H1 (cell line): ENCODE data around the gene SRP9. TPM values are rescaled to one million over a fixed set of nuclear protein-coding genes. Genes with fewer than 3 reads are reported as not detected.

Experiments used
- CTCF ChIA-PET: fragments of 300-600 bp; sonication (Branson Sonifier 250); formaldehyde crosslinking; loops from one replicate; lab custom pipeline; 2021; ENCODE audit not compliant: partially characterized antibody; lab: Charles Lee
- POLR2A ChIA-PET: fragments of 300-600 bp; sonication (Branson Sonifier 250); formaldehyde crosslinking; loops from one replicate; lab custom pipeline; 2021; ENCODE audit warnings: inconsistent platforms; ENCODE audit not compliant: partially characterized antibody; lab: Charles Lee
- DNase-seq, 2 experiments: peaks; one replicate each; pipeline versions ENCODE4 v3.0.0 to v3.0.0-alpha.2; 2010 to 2022; ENCODE audit warnings: low spot score in 2 of 2, low read depth in 1 of 2, mixed read lengths in 1 of 2
- FAIRE-seq: peaks from 2 replicates; lab custom pipeline; 2011; peaks lifted over from hg19 to GRCh38; lab: Jason Lieb, UNC
- H2AFZ ChIP-seq: 2 replicates; pipeline ENCODE4 v1.8.1; 2012; ENCODE audit warnings: low read length, inconsistent platforms
- H2AK5ac ChIP-seq: 2 replicates; pipeline ENCODE4 v1.6.1; 2013; ENCODE audit warnings: low read depth, low read length
- H2BK120ac ChIP-seq: replicated peaks from 2 replicates; pipeline ENCODE3; 2013; ENCODE audit warnings: low read depth, low read length, inconsistent platforms
- H2BK12ac ChIP-seq: 2 replicates; pipeline ENCODE4 v1.6.1; 2013; ENCODE audit warnings: low read depth, low read length
- H2BK15ac ChIP-seq: 2 replicates; pipeline ENCODE4 v1.6.1; 2013; ENCODE audit warnings: low read length
- H2BK20ac ChIP-seq: 2 replicates; pipeline ENCODE4 v1.6.1; 2013; ENCODE audit warnings: low read length
- H2BK5ac ChIP-seq: 2 replicates; pipeline ENCODE4 v1.6.1; 2013; ENCODE audit warnings: low read depth, low read length
- H3K14ac ChIP-seq: 2 replicates; pipeline ENCODE4 v1.6.1; 2013; ENCODE audit warnings: inconsistent platforms; ENCODE audit not compliant: insufficient read length
- H3K18ac ChIP-seq: 2 replicates; pipeline ENCODE4 v1.6.1; 2013; ENCODE audit warnings: low read length; ENCODE audit errors: extremely low read depth
- H3K23ac ChIP-seq: 2 replicates; pipeline ENCODE4 v1.6.1; 2013; ENCODE audit warnings: inconsistent platforms; ENCODE audit not compliant: insufficient read length
- H3K23me2 ChIP-seq: 2 replicates; pipeline ENCODE4 v1.6.1; 2013; ENCODE audit warnings: low read depth, low read length
- H3K27ac ChIP-seq: 2 replicates; pipeline ENCODE4 v1.6.1; 2011; ENCODE audit warnings: low read depth, low read length, inconsistent platforms
- H3K27me3 ChIP-seq, 4 experiments: replicated peaks in 1 of 4; 1 replicate in 1 of 4; 2 replicates in 3 of 4; pipeline versions ENCODE4 v1.6.1 to v1.8.1; 2011 to 2013; ENCODE audit warnings: low read length in 3 of 4, mild to moderate bottlenecking in 3 of 4, inconsistent platforms in 2 of 4, mixed read lengths in 2 of 4, moderate library complexity in 1 of 4; ENCODE audit not compliant: control insufficient read depth in 3 of 4, insufficient read depth in 3 of 4; ENCODE audit errors: extremely low read depth in 1 of 4
- H3K36me3 ChIP-seq, 4 experiments: 2 replicates each; pipeline versions ENCODE4 v1.6.1 to v1.8.1; 2011 to 2013; ENCODE audit warnings: mild to moderate bottlenecking in 4 of 4, low read length in 3 of 4, moderate library complexity in 2 of 4, control low read depth in 1 of 4, inconsistent platforms in 1 of 4; ENCODE audit not compliant: insufficient read depth in 4 of 4, control insufficient read depth in 2 of 4
- H3K4ac ChIP-seq: replicated peaks from 2 replicates; pipeline ENCODE3; 2013; ENCODE audit warnings: low read length, low read depth, mixed read lengths, inconsistent platforms; ENCODE audit not compliant: insufficient read length
- H3K4me1 ChIP-seq, 4 experiments: replicated peaks in 1 of 4; 1 replicate in 1 of 4; 2 replicates in 3 of 4; pipeline versions ENCODE4 v1.6.1 to v1.8.1; 2011 to 2013; ENCODE audit warnings: low read length in 3 of 4, inconsistent platforms in 2 of 4, mixed read lengths in 1 of 4; ENCODE audit not compliant: insufficient read depth in 4 of 4, control insufficient read depth in 3 of 4
- H3K4me2 ChIP-seq, 2 experiments: 2 replicates each; pipeline versions ENCODE4 v1.6.1 to v1.8.1; 2011 to 2013; ENCODE audit warnings: low read depth in 2 of 2, low read length in 2 of 2, control low read depth in 1 of 2, inconsistent platforms in 1 of 2, mild to moderate bottlenecking in 1 of 2; ENCODE audit not compliant: insufficient read depth in 1 of 2
- H3K4me3 ChIP-seq, 4 experiments: fragments of 200-600, 300-600 bp in 1 of 4; sonication (generic), shearing (Covaris generic), sonication (Bioruptor Twin) in 1 of 4; 2 replicates each; pipeline versions ENCODE4 v1.5.1 to v1.8.1; 2011 to 2016; ENCODE audit warnings: low read length in 4 of 4, low read depth in 3 of 4, control low read depth in 2 of 4, inconsistent platforms in 2 of 4, mild to moderate bottlenecking in 2 of 4, mixed read lengths in 1 of 4, moderate library complexity in 1 of 4; ENCODE audit not compliant: insufficient read depth in 2 of 4; ENCODE audit errors: extremely low read depth in 1 of 4
- H3K56ac ChIP-seq: replicated peaks from 2 replicates; pipeline ENCODE3; 2013; ENCODE audit warnings: low read depth, mild to moderate bottlenecking, mixed read lengths, low read length, inconsistent platforms; ENCODE audit not compliant: insufficient read length
- H3K79me1 ChIP-seq: 2 replicates; pipeline ENCODE4 v1.6.1; 2013; ENCODE audit warnings: low read depth, low read length, control low read depth
- H3K79me2 ChIP-seq, 2 experiments: 2 replicates each; pipeline versions ENCODE4 v1.6.1 to v1.8.1; 2012 to 2013; ENCODE audit warnings: low read length in 2 of 2, mild to moderate bottlenecking in 2 of 2, inconsistent platforms in 1 of 2; ENCODE audit not compliant: insufficient read depth in 2 of 2, control insufficient read depth in 1 of 2
- H3K9ac ChIP-seq, 4 experiments: replicated peaks in 1 of 4; 1 replicate in 1 of 4; 2 replicates in 3 of 4; pipeline versions ENCODE4 v1.6.1 to v1.8.1; 2011 to 2013; ENCODE audit warnings: low read depth in 3 of 4, low read length in 3 of 4, control low read depth in 2 of 4, mild to moderate bottlenecking in 2 of 4, moderate library complexity in 2 of 4, inconsistent platforms in 1 of 4; ENCODE audit errors: extremely low read depth in 1 of 4
- H3K9me3 ChIP-seq, 2 experiments: 2 replicates each; pipeline versions ENCODE4 v1.6.1 to v1.8.1; 2012 to 2013; ENCODE audit warnings: mild to moderate bottlenecking in 2 of 2, moderate library complexity in 2 of 2, control low read depth in 1 of 2, inconsistent platforms in 1 of 2, low read depth in 1 of 2, low read length in 1 of 2, mixed read lengths in 1 of 2; ENCODE audit not compliant: insufficient read depth in 2 of 2
- H4K20me1 ChIP-seq, 2 experiments: replicated peaks in 1 of 2; 2 replicates each; pipeline versions ENCODE3 to v1.8.1; 2011 to 2013; ENCODE audit warnings: inconsistent platforms in 2 of 2, low read length in 2 of 2, mild to moderate bottlenecking in 1 of 2; ENCODE audit not compliant: insufficient read depth in 2 of 2, control insufficient read depth in 1 of 2
- H4K5ac ChIP-seq: 2 replicates; pipeline ENCODE4 v1.6.1; 2013; ENCODE audit warnings: low read length, low read depth, mixed read lengths, inconsistent platforms; ENCODE audit not compliant: insufficient read length
- H4K8ac ChIP-seq: 2 replicates; pipeline ENCODE4 v1.8.0; 2013; ENCODE audit warnings: mild to moderate bottlenecking, moderate library complexity, low read length, inconsistent platforms; ENCODE audit not compliant: insufficient read depth; ENCODE audit errors: extremely low read depth
- H4K91ac ChIP-seq: replicated peaks from 2 replicates; pipeline ENCODE3; 2013; ENCODE audit warnings: low read length, mixed read lengths, inconsistent platforms; ENCODE audit not compliant: insufficient read length
- BACH1 ChIP-seq: IDR thresholded peaks from 2 replicates; pipeline ENCODE4 v1.6.1; 2012; ENCODE audit warnings: low read length, improper control_type of control experiment
- BCL11A ChIP-seq, 2 experiments: IDR thresholded peaks; one replicate each; pipeline ENCODE4 v1.6.1; 2011; ENCODE audit warnings: low read depth in 2 of 2, low read length in 2 of 2, mild to moderate bottlenecking in 2 of 2
- BRCA1 ChIP-seq: IDR thresholded peaks from 2 replicates; pipeline ENCODE4 v1.6.1; 2012; ENCODE audit warnings: low read depth, low read length, improper control_type of control experiment
- CEBPB ChIP-seq: IDR thresholded peaks from 2 replicates; pipeline ENCODE4 v1.6.1; 2012; ENCODE audit warnings: low read depth, low read length
- FOSL1 ChIP-seq: IDR thresholded peaks from 2 replicates; pipeline ENCODE4 v1.6.1; 2011; ENCODE audit warnings: mild to moderate bottlenecking, low read depth, low read length, moderate library complexity; ENCODE audit not compliant: insufficient read depth
- GABPA ChIP-seq: IDR thresholded peaks from 2 replicates; pipeline ENCODE4 v1.6.1; 2011; ENCODE audit warnings: mild to moderate bottlenecking, low read length, moderate library complexity, borderline replicate concordance; ENCODE audit not compliant: insufficient read depth
- JUND ChIP-seq: IDR thresholded peaks from 2 replicates; pipeline ENCODE4 v1.6.1; 2011; ENCODE audit warnings: mild to moderate bottlenecking, improper control_type of control experiment, low read length
- MAFK ChIP-seq: IDR thresholded peaks from 2 replicates; pipeline ENCODE4 v1.6.1; 2012; ENCODE audit warnings: low read depth, mild to moderate bottlenecking, improper control_type of control experiment, low read length
- NANOG ChIP-seq: IDR thresholded peaks from 2 replicates; pipeline ENCODE4 v1.6.1; 2011; ENCODE audit warnings: low read length, low read depth, mild to moderate bottlenecking, inconsistent platforms; ENCODE audit not compliant: insufficient read depth, poor library complexity, severe bottlenecking
- NRF1 ChIP-seq: IDR thresholded peaks from 2 replicates; pipeline ENCODE4 v1.6.1; 2011; ENCODE audit warnings: mild to moderate bottlenecking, low read depth, low read length, improper control_type of control experiment
- RBBP5 ChIP-seq: IDR thresholded peaks from 2 replicates; pipeline ENCODE4 v1.7.1; 2012; ENCODE audit warnings: low read depth, mild to moderate bottlenecking, inconsistent platforms, low read length, moderate library complexity, borderline replicate concordance
- SAP30 ChIP-seq: fragments of 300-600 bp; sonication (generic); IDR thresholded peaks from 2 replicates; pipeline ENCODE4 v1.7.1; 2012; ENCODE audit warnings: low read length, moderate library complexity, mild to moderate bottlenecking, inconsistent platforms; ENCODE audit not compliant: insufficient read depth, insufficient replicate concordance
- TBP ChIP-seq: IDR thresholded peaks from 2 replicates; pipeline ENCODE4 v1.6.1; 2011; ENCODE audit warnings: low read depth, low read length, improper control_type of control experiment
- TCF12 ChIP-seq: IDR thresholded peaks from 2 replicates; pipeline ENCODE4 v1.6.1; 2011; ENCODE audit warnings: low read depth, mild to moderate bottlenecking, low read length
- ZNF274 ChIP-seq: IDR thresholded peaks from 2 replicates; pipeline ENCODE4 v1.7.0; 2012; ENCODE audit warnings: low read length, borderline replicate concordance; ENCODE audit errors: extremely low read depth
- polyA plus RNA-seq, 7 experiments: library from polyadenylated mRNA; depleted of rRNA in 3 of 7; stranded (reverse) in 5 of 7; unstranded in 2 of 7; fragments of >200 nt in 5 of 7; fragments of 200-250 nt in 2 of 7; gene quantifications; 1 replicate in 5 of 7; 2 replicates in 1 of 7; 4 replicates in 1 of 7; pipeline versions ENCODE4 v1.2.1 to v1.2.3, GENCODE V29; 2011 to 2013; ENCODE audit warnings: missing spikeins in 2 of 7, mixed read lengths in 2 of 7
- total RNA-seq: library from RNA; stranded (reverse); fragmentation: NEBNext Ultra II Directional; extraction: Animal tissue kit (Norgen Biotek cat#: 25700); gene quantifications from 2 replicates; pipeline ENCODE4 v1.2.1, GENCODE V29; 2021

SRP9 gene
- total and polyA plus RNA-seq, 2 of the 8 experiments (the other 6 are each of a cell fraction or from before 2014, with no cell fraction given), result 446 to 572 TPM

GRCh38 chr1:225731491-225731890 lies 46.1 kb upstream of the SRP9 start:
- FAIRE-seq (no peak), DNase-seq (no peak)
- H4K8ac ChIP-seq, result no peak overlapping the region
- no peak overlapping the region for H3K18ac ChIP-seq
- H3K14ac ChIP-seq, result no peak overlapping the region
- no peak overlapping the region for H3K4me2 ChIP-seq
- no peaks in the 10 kb centered on the region; a peak in 1 of 7 replicates for H3K27me3 ChIP-seq
- no peak overlapping the region for H3K56ac ChIP-seq
- TF ChIP-seq GABPA, result no peak
- no peak for TF ChIP-seq FOSL1
- TF ChIP-seq TBP, result no peak
- TF ChIP-seq NRF1, result no peak
- TF ChIP-seq JUND, result no peak
- no peak for TF ChIP-seq BCL11A (IDR thresholded peaks at IDR 0.05; ENCODE audit: low read depth in 2 of 2, low read length in 2 of 2)
- no peak for TF ChIP-seq BRCA1
- TF ChIP-seq BACH1, result no peak
- no peak for TF ChIP-seq SAP30
- no peak for TF ChIP-seq NANOG
- TF ChIP-seq RBBP5, result no peak
- no peak for TF ChIP-seq ZNF274
- no peak for TF ChIP-seq CEBPB
- TF ChIP-seq MAFK, result no peak
- no peak for TF ChIP-seq TCF12
- H3K9ac ChIP-seq, result no peak overlapping the region
- H2BK15ac ChIP-seq, result no peak overlapping the region
- no peak overlapping the region for H3K4ac ChIP-seq
- H4K5ac ChIP-seq, result no peak overlapping the region
- H3K23ac ChIP-seq, result no peak overlapping the region
- H2BK20ac ChIP-seq, result no peak overlapping the region
- peaks cover 0 to 2% (median 0%) of the 10 kb centered on the region in 4 experiments; a peak in 2 of 7 replicates for H3K4me1 ChIP-seq
- H2AFZ ChIP-seq, result no peak overlapping the region
- H3K79me1 ChIP-seq, result no peaks in the 10 kb centered on the region
- H3K79me2 ChIP-seq, result no peaks in the 10 kb centered on the region
- ChIA-PET POLR2A (no interaction called here), CTCF (interaction anchor here (1.9 kb wide), 1 partner anchor 39 kb away, joined by 4 read pairs; no protein-coding TSS in a partner anchor)
- no peaks in the 10 kb centered on the region for H3K36me3 ChIP-seq
- H3K23me2 ChIP-seq, result no peaks in the 10 kb centered on the region
- no peak overlapping the region for H3K4me3 ChIP-seq
- no peak overlapping the region for H4K91ac ChIP-seq
- no peak overlapping the region for H2BK120ac ChIP-seq
- no peak overlapping the region for H2BK5ac ChIP-seq
- H2AK5ac ChIP-seq, result no peak overlapping the region
- H3K9me3 ChIP-seq, result no peaks in the 10 kb centered on the region
- no peak overlapping the region for H2BK12ac ChIP-seq
- H3K27ac ChIP-seq, result no peak overlapping the region
- no peaks in the 10 kb centered on the region for H4K20me1 ChIP-seq
